Transverse colon (tissue), 4 donors: ENCODE results near the gene PTPRD. TPM values are rescaled to one million over a fixed set of nuclear protein-coding genes. Genes with fewer than 3 reads are reported as not detected.

Experiments used
- DNase-seq: peaks from one replicate; pipeline ENCODE4 v3.0.0-alpha.2; 2019
- H3K27ac ChIP-seq, 4 donors: fragments of 200-600 bp; sonication (generic); 2 replicates each; pipeline ENCODE4 v1.5.1; 2016 to 2018; ENCODE audit warnings: inconsistent platforms in 4 of 4
- H3K27me3 ChIP-seq: fragments of 200-600 bp; sonication (generic); 2 replicates; pipeline ENCODE4 v1.5.1; 2017; ENCODE audit warnings: inconsistent platforms
- H3K36me3 ChIP-seq, 4 donors: fragments of 200-600 bp; sonication (generic); 2 replicates each; pipeline ENCODE4 v1.5.1; 2017 to 2019; ENCODE audit warnings: inconsistent platforms in 4 of 4
- H3K4me1 ChIP-seq, 4 donors: fragments of 200-600 bp; sonication (generic); 2 replicates each; pipeline ENCODE4 v1.5.1; 2017 to 2020; ENCODE audit warnings: inconsistent platforms in 4 of 4
- H3K4me3 ChIP-seq, 4 donors: fragments of 200-600 bp; sonication (generic); 1 replicate in 1 of 4; 2 replicates in 3 of 4; pipeline versions ENCODE4 v1.5.1 to v1.6.1; 2017 to 2019; ENCODE audit warnings: inconsistent platforms in 4 of 4
- H3K9me3 ChIP-seq, 2 donors: fragments of 200-600 bp; sonication (generic); 2 replicates each; pipeline ENCODE4 v1.5.1; 2017 to 2019; ENCODE audit warnings: inconsistent platforms in 2 of 2
- CTCF ChIP-seq, 5 experiments: fragments of 200-600 bp in 3 of 5; fragments of 450-650 bp in 2 of 5; sonication (generic) in 3 of 5; IDR thresholded peaks; 1 replicate in 2 of 5; 2 replicates in 3 of 5; pipeline ENCODE4 v1.5.1; 2016 to 2017; ENCODE audit warnings: antibody characterized with exemption in 5 of 5, inconsistent platforms in 3 of 5, mild to moderate bottlenecking in 2 of 5, moderate library complexity in 1 of 5
- EP300 ChIP-seq: sonication (generic); formaldehyde crosslinking; IDR thresholded peaks from one replicate; pipeline ENCODE4 v1.6.1; 2017; ENCODE audit warnings: antibody characterized with exemption, low read depth
- POLR2A ChIP-seq: fragments of 450-650 bp; IDR thresholded peaks from one replicate; pipeline ENCODE4 v1.6.1; 2016; ENCODE audit warnings: antibody characterized with exemption, mild to moderate bottlenecking, moderate library complexity
- POLR2AphosphoS5 ChIP-seq, 3 donors: sonication (generic); formaldehyde crosslinking; IDR thresholded peaks; one replicate each; pipeline ENCODE4 v1.6.1; 2016; ENCODE audit warnings: antibody characterized with exemption in 3 of 3
- WGBS, 2 donors: methylation state at CpG; one replicate each; pipeline ENCODE4 v1.1.5; 2018; ENCODE audit warnings: low coverage in 1 of 2; 5-methylcytosine and 5-hydroxymethylcytosine counted together
- in situ Hi-C, 4 donors: fragments of 200-750 bp; cut with MboI; loops; one replicate each; pipeline versions ENCODE4 v1.15.0 to v1.15.1; 2017; ENCODE audit warnings: low sequenced_read_pairs in 3 of 4, low pct_ligation_motif_present in 1 of 4, low pct_unique_long_range_greater_than_20kb in 1 of 4
- intact Hi-C: fragments of 100-400 bp; cut with DNase I; formaldehyde crosslinking; loops from one replicate; pipeline ENCODE4 v1.15.1; 2023; ENCODE audit warnings: low total_unique reads
- total RNA-seq, 4 donors: library from RNA; depleted of rRNA; stranded (reverse); fragments of >200 nt; gene quantifications; one replicate each; pipeline ENCODE4 v1.1.0, GENCODE V29; 2016

The PTPRD gene
- total RNA-seq, 4 donors from 2014 or later, result 43.0 to 115 (median 79.1) TPM

DNA sequence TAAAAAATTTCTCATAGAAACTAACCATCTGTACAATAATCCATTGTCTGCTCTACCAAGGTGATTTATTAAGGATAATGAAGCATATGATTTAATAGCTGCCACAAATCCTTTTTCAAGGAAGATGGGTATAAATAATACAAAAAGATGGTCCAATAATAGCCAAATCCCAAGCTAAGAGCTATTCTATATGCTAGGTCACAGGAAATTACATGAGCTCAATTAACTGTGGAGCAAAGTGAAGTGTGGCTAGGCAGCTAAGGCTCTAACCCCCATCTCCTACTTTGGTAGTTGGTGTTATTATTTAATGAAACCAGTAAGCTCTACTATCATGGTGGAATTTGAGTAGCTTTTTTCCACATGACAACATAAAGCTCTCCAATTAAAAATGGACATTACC is 1768.3 kb downstream of the PTPRD start:
- Histone ChIP-seq H3K36me3 (no peaks in the 10 kb centered on the region), H3K9me3 (no peaks in the 10 kb centered on the region), H3K4me3 (no peak overlapping the region), H3K27me3 (no peaks in the 10 kb centered on the region), H3K27ac (no peak overlapping the region), H3K4me1 (peaks cover 0 to 5% (median 0%) of the 10 kb centered on the region in 4 donors)
- TF ChIP-seq POLR2AphosphoS5 (IDR thresholded peaks at IDR 0.05) (no peak), CTCF (IDR thresholded peaks at IDR 0.05) (no peak), EP300 (no peak), POLR2A (no peak)
- in situ Hi-C loops (no loop called here), intact Hi-C loops (no loop called here)
- DNase-seq, result no peak

DNA sequence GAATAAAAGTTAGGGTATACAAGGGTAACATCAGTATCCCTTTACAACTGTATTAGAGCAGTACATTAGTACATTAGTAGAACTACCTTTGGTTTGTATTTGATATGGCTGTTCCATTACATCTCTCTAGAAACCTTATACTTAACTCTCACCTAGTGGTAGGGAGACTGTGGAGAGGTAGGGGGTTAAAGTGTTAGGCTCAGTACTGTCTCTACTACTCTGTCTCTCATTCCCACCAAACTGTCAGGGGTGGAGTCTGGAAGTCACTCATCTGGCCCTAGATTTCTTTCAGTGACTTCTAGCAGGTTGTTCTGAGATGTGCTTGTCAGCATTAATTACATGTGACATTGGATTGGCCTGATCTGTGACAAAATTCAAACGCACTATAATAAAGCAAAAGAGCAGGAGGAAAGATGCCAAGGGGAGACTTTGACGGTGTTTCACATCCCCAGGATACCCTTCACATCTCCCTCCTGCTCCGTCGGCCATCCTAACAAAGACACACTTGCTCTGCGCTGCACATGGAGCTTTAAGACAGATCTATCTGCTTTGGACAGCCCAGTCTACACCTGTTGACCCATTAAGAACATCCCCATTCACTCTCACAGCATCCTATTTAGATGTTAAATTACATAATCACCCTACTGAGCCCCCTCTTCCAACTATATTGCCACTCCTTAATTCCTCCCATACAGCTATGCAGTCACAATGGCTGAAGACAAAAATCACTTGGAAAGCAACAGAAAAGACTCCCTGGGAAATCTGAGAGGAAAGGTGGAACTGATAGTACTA is 1770.2 kb downstream of the PTPRD start:
- H3K27me3 ChIP-seq, result no peaks in the 10 kb centered on the region
- no peak for DNase-seq
- H3K36me3 ChIP-seq, result no peaks in the 10 kb centered on the region
- peaks cover 0 to 3% (median 0%) of the 10 kb centered on the region in 4 donors for H3K4me1 ChIP-seq
- intact Hi-C loops, result no loop called here
- TF ChIP-seq POLR2AphosphoS5 (IDR thresholded peaks at IDR 0.05) (no peak), EP300 (no peak), POLR2A (no peak), CTCF (IDR thresholded peaks at IDR 0.05) (no peak)
- H3K9me3 ChIP-seq, result no peaks in the 10 kb centered on the region
- no peak overlapping the region for H3K4me3 ChIP-seq
- 77 to 94% methylated on average over 5 of the region's 5 CpGs for WGBS, 2 donors
- no peak overlapping the region for H3K27ac ChIP-seq
- in situ Hi-C loops, result no loop called here

GRCh38 chr9:8838136-8838535 is 1774.7 kb downstream of the PTPRD start:
- 77 to 83% methylated on average over 3 of the region's 3 CpGs for WGBS, 2 donors
- H3K9me3 ChIP-seq, result no peaks in the 10 kb centered on the region
- no peaks in the 10 kb centered on the region for H3K4me1 ChIP-seq
- no peak for DNase-seq
- no peak overlapping the region for H3K27ac ChIP-seq
- H3K27me3 ChIP-seq, result no peaks in the 10 kb centered on the region
- TF ChIP-seq CTCF (IDR thresholded peaks at IDR 0.05) (no peak), POLR2AphosphoS5 (IDR thresholded peaks at IDR 0.05) (no peak), EP300 (no peak), POLR2A (no peak)
- H3K4me3 ChIP-seq, result no peak overlapping the region
- no peaks in the 10 kb centered on the region for H3K36me3 ChIP-seq
- intact Hi-C loops, result no loop called here
- in situ Hi-C loops, result no loop called here

DNA sequence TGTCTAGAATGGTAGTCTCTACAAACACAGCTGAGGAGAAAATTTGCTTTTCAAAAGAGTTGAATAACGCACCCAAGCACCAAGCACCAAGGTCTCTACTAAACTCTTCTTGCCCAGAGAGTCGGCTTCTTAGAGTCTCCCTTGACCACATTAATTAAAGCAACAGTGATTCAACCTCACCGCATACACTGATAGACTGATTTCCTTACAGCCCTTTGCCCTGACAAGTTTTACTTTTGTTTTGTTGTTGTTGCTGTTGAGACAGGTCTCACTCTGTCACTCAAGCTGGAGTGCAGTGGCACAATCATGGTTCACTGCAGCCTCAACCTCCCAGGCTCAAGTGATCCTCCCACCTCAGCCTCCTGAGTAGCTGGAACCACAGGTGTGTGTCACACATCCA is 1777.5 kb downstream of the PTPRD start:
- in situ Hi-C loops (no loop called here), intact Hi-C loops (no loop called here)
- Histone ChIP-seq H3K27ac (no peak overlapping the region), H3K4me3 (no peak overlapping the region), H3K36me3 (no peaks in the 10 kb centered on the region), H3K27me3 (no peaks in the 10 kb centered on the region), H3K4me1 (no peaks in the 10 kb centered on the region), H3K9me3 (no peaks in the 10 kb centered on the region)
- TF ChIP-seq POLR2AphosphoS5 (IDR thresholded peaks at IDR 0.05) (no peak), POLR2A (no peak), EP300 (no peak), CTCF (IDR thresholded peaks at IDR 0.05) (no peak)
- DNase-seq, result no peak
- WGBS, 2 donors, result 83 to 91% methylated on average over 1 to 3 of the region's 3 CpGs
